Kidney epithelial cell (primary cell): ENCODE measurements around the gene LAMA5. TPM values are rescaled to one million over a fixed set of nuclear protein-coding genes. Genes with fewer than 3 reads are reported as not detected.

ENCODE experiments used
- DNase-seq: peaks from one replicate; pipeline ENCODE4 v3.0.0-alpha.2; 2010; ENCODE audit warnings: low read depth
- H3K27me3 ChIP-seq: 2 replicates; pipeline ENCODE4 v1.6.0; 2011; ENCODE audit warnings: low read length; ENCODE audit not compliant: control insufficient read depth, insufficient read depth
- H3K36me3 ChIP-seq: 2 replicates; pipeline ENCODE4 v1.5.1; 2011; ENCODE audit warnings: low read length; ENCODE audit not compliant: control insufficient read depth, insufficient read depth
- H3K4me3 ChIP-seq: 2 replicates; pipeline ENCODE4 v1.5.1; 2011; ENCODE audit warnings: low read depth, mild to moderate bottlenecking, control low read depth, low read length
- CTCF ChIP-seq: IDR thresholded peaks from 2 replicates; pipeline ENCODE4 v1.5.1; 2011; ENCODE audit warnings: mild to moderate bottlenecking, moderate library complexity, low read length, control low read depth, inconsistent platforms; ENCODE audit not compliant: insufficient read depth, poor library complexity, severe bottlenecking
- total RNA-seq: library from RNA; depleted of rRNA; stranded (reverse); fragments of >200 nt; gene quantifications from 2 replicates; pipeline ENCODE4 v1.2.3, GENCODE V29; 2015

Gene LAMA5
- total RNA-seq, 1 donor from 2014 or later, result 359 TPM

GRCh38 chr20:62386383-62387218, 19.5 kb upstream of the LAMA5 start, which contains the start of gene RPS21:
Gene RPS21, plus strand, starts transcription at chr20:62387103. Its CDS starts 236 bp downstream, at chr20:62387339.
- H3K4me3 ChIP-seq, result peak within 1 kb of the TSS; percentile 99
- no peaks in the 10 kb centered on the region for H3K27me3 ChIP-seq
- DNase-seq, result no peak
- no peak for TF ChIP-seq CTCF
- H3K36me3 ChIP-seq, result peaks cover 1% of the 10 kb centered on the region

- H3K4me3 ChIP-seq, result no peak overlapping the region
- DNase-seq, result no peak
- H3K27me3 ChIP-seq, result no peaks in the 10 kb centered on the region
- peak; percentile 98 for TF ChIP-seq CTCF
- no peaks in the 10 kb centered on the region for H3K36me3 ChIP-seq
Observed at GRCh38 chr20:62382306-62383198, 15.4 kb upstream of the LAMA5 start.

DNA sequence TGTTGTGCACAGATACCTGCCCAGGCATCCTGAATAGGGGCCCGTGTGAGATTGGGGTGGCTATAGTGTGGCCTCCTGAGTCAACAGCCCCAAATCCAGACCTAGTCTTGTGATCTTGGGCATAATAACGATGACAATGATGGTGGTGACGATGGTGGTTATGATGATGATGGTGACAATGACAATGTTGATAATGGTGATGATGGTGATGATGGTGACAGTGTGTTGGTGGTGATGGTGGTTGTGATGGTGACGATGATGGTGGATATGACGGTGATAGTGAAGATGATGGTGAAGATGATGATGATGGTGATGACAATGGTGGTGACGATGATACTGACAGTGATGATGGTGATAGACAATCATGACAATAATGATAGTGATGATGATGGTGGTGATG, 14.7 kb upstream of the LAMA5 start:
- TF ChIP-seq CTCF, result no peak
- no peaks in the 10 kb centered on the region for H3K27me3 ChIP-seq

GRCh38 chr20:62381202-62381797, 14.2 kb upstream of the LAMA5 start:
- Histone ChIP-seq H3K27me3 (no peaks in the 10 kb centered on the region), H3K4me3 (no peak overlapping the region), H3K36me3 (no peaks in the 10 kb centered on the region)
- DNase-seq, result no peak
- no peak for TF ChIP-seq CTCF

More for the DNA sequence above, 14.7 kb upstream of the LAMA5 start:
- Histone ChIP-seq H3K4me3 (no peak overlapping the region), H3K36me3 (no peaks in the 10 kb centered on the region)
- no peak for DNase-seq

DNA sequence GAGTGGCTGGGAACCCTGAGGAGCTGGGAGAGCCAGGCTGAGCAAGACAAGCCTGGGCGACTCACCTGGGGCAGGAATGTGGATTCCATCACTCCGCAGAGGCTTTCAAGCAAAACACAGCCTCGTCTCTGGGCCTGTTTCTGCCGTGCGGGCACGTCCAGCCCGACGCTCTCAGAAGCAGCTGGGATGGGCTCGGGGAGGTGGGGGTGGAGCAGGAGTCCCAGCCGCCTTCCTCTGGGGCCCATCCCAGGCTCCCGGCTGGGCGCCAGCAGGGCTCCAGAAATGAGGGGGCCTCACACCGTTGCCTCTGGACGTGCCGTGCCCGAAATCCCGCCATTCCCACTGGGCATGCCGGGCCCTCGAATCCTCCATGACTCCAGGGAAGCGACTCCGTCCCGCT, 11.1 kb upstream of the LAMA5 start:
- H3K4me3 ChIP-seq, result no peak overlapping the region

More for the DNA sequence above, 11.1 kb upstream of the LAMA5 start:
- no peak for TF ChIP-seq CTCF
- Histone ChIP-seq H3K27me3 (no peaks in the 10 kb centered on the region), H3K36me3 (no peaks in the 10 kb centered on the region)
- no peak for DNase-seq
